Activated CD8-positive, alpha-beta memory T cell treated with anti-CD3 and anti-CD28 coated beads, Interleukin-2, amount 50 U/mL, for 4 hours (primary cell): Measurements from ENCODE around the gene ZNF235.
"Not testable (repeated sequence)": the region's sequence is repeated elsewhere in the genome, so short reads cannot be mapped to it uniquely, and the experiment has no call there.

Experiments
- DNase-seq: peaks from one replicate; pipeline ENCODE4 v3.0.0-alpha.2; 2020

ZNF235 gene

DNA sequence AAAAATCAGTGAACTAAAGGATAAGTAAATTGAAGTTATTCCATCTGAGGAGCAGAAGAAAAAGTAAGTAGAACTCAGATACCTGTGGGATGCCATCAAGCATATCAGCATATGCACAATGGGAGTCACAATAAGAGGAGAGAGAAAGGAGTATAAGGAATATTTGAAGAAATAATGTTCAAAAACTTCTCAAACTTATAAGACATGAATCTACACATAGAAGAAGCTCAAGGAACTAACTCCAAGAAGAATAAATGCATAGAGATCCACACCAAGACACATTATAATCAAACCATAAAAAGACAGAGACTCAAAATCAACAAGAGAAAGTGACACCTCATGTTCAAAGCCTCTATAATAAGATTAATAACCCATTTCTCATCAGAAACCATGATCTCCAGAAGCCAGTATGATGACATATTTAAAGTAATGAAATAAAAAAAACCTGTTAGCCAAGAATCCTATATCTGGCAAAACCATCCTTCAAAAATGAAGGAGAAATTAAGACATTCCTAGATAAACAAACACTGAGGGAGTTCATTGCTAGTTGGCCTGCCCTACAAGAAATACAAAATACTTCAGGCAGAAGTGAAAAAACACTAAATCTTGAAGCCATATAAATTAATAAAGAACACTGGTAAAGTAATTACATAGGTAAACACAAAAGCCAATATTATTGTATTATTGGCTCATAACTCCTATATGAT lies 49.0 kb downstream of the ZNF235 start:
- no peak for DNase-seq

DNA sequence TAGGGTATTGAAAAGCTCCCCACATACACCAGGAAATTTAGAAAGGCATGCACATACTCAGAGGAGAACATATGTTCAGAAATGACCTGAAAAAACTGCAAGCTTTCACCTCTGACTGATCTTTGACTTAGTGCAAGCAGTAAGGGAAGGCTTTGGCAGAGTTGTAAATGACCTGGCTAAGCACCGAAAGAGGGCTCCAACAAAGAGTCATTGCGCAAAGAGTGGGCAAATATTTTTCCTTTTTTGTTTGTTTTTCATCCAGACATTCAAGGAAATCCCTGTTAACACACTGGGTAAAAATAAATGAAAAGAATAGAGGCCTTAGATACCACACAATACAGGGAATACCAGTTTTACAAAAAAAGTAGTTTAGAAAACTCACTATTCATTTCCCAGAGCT lies 50.3 kb downstream of the ZNF235 start:
- no peak for DNase-seq

DNA sequence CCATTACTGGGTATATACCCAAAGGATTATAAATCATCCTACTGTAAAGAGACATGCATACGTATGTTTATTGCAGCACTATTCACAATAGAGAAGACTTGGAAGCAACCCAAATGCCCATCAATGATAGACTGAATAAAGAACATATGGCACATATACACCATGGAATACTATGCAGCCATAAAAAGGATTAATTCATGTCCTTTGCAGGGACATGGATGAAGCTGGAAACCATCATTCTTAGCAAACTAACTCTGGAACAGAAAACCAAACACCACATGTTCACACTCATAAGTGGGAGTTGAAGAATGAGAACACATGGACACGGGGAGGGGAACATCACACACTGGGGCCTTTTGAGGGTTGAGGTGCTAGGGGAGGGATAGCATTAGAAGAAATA lies 51.4 kb downstream of the ZNF235 start:
- not testable (repeated sequence) for DNase-seq

DNA sequence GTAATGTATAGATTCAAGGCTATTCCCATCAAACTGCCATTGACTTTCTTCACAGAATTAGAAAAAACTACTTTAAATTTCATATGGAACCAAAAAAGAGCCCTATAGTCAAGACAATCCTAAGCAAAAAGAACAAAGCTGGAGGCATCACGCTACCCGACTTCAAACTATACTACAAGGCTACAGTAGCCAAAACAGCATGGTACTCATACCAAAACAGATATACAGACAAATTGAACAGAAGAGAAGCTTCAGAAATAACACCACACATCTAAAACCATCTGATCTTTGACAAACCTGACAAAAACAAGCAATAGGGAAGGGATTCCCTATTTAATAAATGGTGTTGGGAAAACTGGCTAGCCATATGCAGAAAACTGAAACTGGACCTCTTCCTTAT lies 52.5 kb downstream of the ZNF235 start:
- DNase-seq: not testable (repeated sequence)

DNA sequence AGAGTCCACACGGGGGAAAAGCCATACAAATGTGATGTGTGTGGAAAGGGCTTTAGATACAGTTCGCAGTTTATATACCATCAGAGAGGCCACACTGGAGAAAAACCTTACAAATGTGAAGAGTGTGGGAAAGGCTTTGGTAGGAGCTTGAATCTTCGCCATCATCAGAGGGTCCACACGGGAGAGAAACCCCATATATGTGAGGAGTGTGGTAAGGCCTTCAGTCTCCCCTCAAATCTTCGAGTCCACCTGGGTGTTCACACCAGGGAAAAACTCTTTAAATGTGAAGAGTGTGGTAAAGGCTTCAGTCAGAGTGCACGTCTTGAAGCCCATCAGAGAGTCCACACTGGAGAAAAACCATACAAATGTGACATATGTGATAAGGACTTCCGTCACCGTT lies 68.4 kb downstream of the ZNF235 start:
- no peak for DNase-seq
